Stomach (tissue), 9 donors: ENCODE measurements around the gene CEP295NL. TPM values are rescaled to one million over a fixed set of nuclear protein-coding genes. Genes with fewer than 3 reads are reported as not detected.
"Not testable (repeated sequence)": the region's sequence is repeated elsewhere in the genome, so short reads cannot be mapped to it uniquely, and the experiment has no call there.

Source experiments
- DNase-seq, 2 donors: peaks; one replicate each; pipeline versions ENCODE4 v3.0.0 to v3.0.0-alpha.2; 2013 to 2019
- H3K27ac ChIP-seq, 5 donors: fragments of 200-600 bp in 4 of 5; sonication (generic) in 4 of 5; one replicate each; pipeline ENCODE4 v1.5.1; 2013 to 2019; ENCODE audit warnings: mild to moderate bottlenecking in 1 of 5, moderate library complexity in 1 of 5
- H3K27me3 ChIP-seq, 3 donors: fragments of 200-600 bp; sonication (generic); one replicate each; pipeline ENCODE4 v1.5.1; 2017 to 2019; ENCODE audit warnings: mixed run types in 1 of 3
- H3K36me3 ChIP-seq, 4 donors: fragments of 200-600 bp; sonication (generic); 1 replicate in 3 of 4; 2 replicates in 1 of 4; pipeline ENCODE4 v1.5.1; 2016 to 2019
- H3K4me1 ChIP-seq, 4 donors: fragments of 200-600 bp; sonication (generic); one replicate each; pipeline ENCODE4 v1.5.1; 2016 to 2019
- H3K4me3 ChIP-seq, 4 donors: fragments of 200-600 bp; sonication (generic) in 3 of 4; one replicate each; pipeline ENCODE4 v1.5.1; 2016 to 2019; ENCODE audit warnings: mild to moderate bottlenecking in 1 of 4
- H3K9me3 ChIP-seq, 4 donors: fragments of 200-600 bp; sonication (generic); one replicate each; pipeline ENCODE4 v1.5.1; 2016 to 2019
- EP300 ChIP-seq: sonication (generic); formaldehyde crosslinking; IDR thresholded peaks from one replicate; pipeline ENCODE4 v1.6.1; 2017; ENCODE audit warnings: antibody characterized with exemption
- POLR2A ChIP-seq, 4 donors: fragments of 450-650 bp; IDR thresholded peaks; one replicate each; pipeline ENCODE4 v1.6.1; 2016; ENCODE audit warnings: antibody characterized with exemption in 4 of 4, control low read depth in 2 of 4, mild to moderate bottlenecking in 1 of 4, moderate library complexity in 1 of 4
- POLR2AphosphoS5 ChIP-seq, 3 donors: sonication (generic); formaldehyde crosslinking; IDR thresholded peaks; one replicate each; pipeline ENCODE4 v1.6.1; 2016; ENCODE audit warnings: antibody characterized with exemption in 3 of 3
- WGBS, 5 donors: extraction: QIAGEN DNeasy Blood & Tissue Kit in 3 of 5; methylation state at CpG; one replicate each; pipeline versions ENCODE4 v1.1.5 to v1.1.7; 2013 to 2018; 5-methylcytosine and 5-hydroxymethylcytosine counted together
- intact Hi-C: fragments of 100-400 bp; cut with DNase I; formaldehyde crosslinking; loops from one replicate; pipeline ENCODE4 v1.15.1; 2023; ENCODE audit warnings: low total_unique reads
- polyA plus RNA-seq, 3 donors: library from polyadenylated mRNA; stranded (reverse); fragments of 200-250 nt; gene quantifications; one replicate each; pipeline ENCODE4 v1.2.3, GENCODE V29; 2013
- total RNA-seq, 5 donors: library from RNA; depleted of rRNA; stranded (reverse); fragments of >200 nt; gene quantifications; one replicate each; pipeline versions ENCODE4 v1.1.0 to v1.2.3, GENCODE V29; 2014 to 2016
- TF ChIP-seq, protein P1 (sequence below), 7 experiments: fragments of 450-650 bp in 4 of 7; fragments of 200-600 bp in 3 of 7; sonication (generic) in 3 of 7; IDR thresholded peaks; one replicate each; pipeline ENCODE4 v1.5.1; 2016 to 2019; ENCODE audit warnings: antibody characterized with exemption in 7 of 7, control low read depth in 2 of 7, mild to moderate bottlenecking in 1 of 7
- donor health status: healthy with polysubstance abuse.
- donor health status: Bipolar disorder and iron deficiency.
- donor health status: healthy.

Gene CEP295NL
- total and polyA plus RNA-seq, 8 donors: 0.31 to 23.9 (median 5.8) TPM; not detected in 1

DNA sequence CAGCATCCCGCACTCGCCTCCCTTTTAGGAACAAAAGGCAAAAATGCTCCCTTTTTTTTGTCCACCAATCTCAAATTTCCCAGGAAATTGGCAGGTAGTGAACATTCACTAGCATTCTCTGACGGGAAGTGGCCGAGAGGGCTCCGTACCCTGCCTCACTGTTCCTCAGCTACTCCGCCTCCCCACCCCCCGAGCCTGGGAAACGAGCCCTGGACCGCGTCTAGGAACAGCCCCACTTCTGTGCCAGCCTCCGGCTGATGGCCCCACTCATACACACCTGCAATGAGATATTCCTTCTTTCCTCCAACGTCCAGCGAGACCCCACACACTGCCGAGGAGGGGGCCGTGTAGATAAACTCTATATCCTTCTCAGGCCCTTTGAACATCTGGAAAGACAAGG is 32.4 kb downstream of the CEP295NL start:
- Histone ChIP-seq H3K9me3 (no peaks in the 10 kb centered on the region), H3K4me3 (no peak overlapping the region), H3K36me3 (peaks cover 16 to 64% (median 58%) of the 10 kb centered on the region in 4 donors), H3K4me1 (peaks cover 16 to 43% (median 32%) of the 10 kb centered on the region in 4 donors), H3K27ac (no peak overlapping the region), H3K27me3 (no peaks in the 10 kb centered on the region)
- TF ChIP-seq, protein P1, sequence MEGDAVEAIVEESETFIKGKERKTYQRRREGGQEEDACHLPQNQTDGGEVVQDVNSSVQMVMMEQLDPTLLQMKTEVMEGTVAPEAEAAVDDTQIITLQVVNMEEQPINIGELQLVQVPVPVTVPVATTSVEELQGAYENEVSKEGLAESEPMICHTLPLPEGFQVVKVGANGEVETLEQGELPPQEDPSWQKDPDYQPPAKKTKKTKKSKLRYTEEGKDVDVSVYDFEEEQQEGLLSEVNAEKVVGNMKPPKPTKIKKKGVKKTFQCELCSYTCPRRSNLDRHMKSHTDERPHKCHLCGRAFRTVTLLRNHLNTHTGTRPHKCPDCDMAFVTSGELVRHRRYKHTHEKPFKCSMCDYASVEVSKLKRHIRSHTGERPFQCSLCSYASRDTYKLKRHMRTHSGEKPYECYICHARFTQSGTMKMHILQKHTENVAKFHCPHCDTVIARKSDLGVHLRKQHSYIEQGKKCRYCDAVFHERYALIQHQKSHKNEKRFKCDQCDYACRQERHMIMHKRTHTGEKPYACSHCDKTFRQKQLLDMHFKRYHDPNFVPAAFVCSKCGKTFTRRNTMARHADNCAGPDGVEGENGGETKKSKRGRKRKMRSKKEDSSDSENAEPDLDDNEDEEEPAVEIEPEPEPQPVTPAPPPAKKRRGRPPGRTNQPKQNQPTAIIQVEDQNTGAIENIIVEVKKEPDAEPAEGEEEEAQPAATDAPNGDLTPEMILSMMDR (IDR thresholded peaks at IDR 0.05): no peak
- TF ChIP-seq POLR2A (IDR thresholded peaks at IDR 0.05) (no peak), POLR2AphosphoS5 (IDR thresholded peaks at IDR 0.05) (no peak), EP300 (no peak)
- no peak for DNase-seq
- WGBS, 5 donors: 81 to 88% (median 85%) methylated on average over 15 of the region's 15 CpGs
- intact Hi-C loops: no loop called here

DNA sequence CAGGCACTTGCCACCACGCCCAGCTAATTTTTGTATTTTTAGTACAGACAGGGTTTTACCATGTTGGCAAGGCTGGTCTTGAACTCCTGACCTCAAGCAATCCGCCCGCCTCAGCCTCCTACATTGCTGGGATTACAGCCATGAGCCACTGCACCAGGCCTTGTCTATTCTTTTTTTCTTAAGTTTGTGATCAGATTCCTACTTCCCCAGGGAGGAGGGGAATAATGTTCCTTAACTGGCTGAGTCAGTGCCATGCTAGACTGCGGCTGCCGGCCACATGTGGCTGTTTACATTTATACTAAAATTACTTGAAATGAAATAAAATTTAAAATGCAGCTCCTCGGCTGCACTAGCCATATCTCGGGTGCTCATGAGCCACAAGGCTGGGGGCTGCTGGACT is 34.6 kb downstream of the CEP295NL start:
- intact Hi-C loops: loop anchor here (5.0 kb wide), 1 partner anchor 104 kb away; no protein-coding TSS in a partner anchor
- no peaks in the 10 kb centered on the region for H3K9me3 ChIP-seq
- peaks cover 11 to 37% (median 17%) of the 10 kb centered on the region in 4 donors for H3K4me1 ChIP-seq
- H3K27me3 ChIP-seq: no peaks in the 10 kb centered on the region
- H3K4me3 ChIP-seq: no peak overlapping the region
- DNase-seq: no peak
- H3K36me3 ChIP-seq: peaks cover 13 to 69% (median 60%) of the 10 kb centered on the region in 4 donors
- peak overlapping the region in 1 of 5 donors; percentile 10 for H3K27ac ChIP-seq
- TF ChIP-seq EP300 (no peak), POLR2AphosphoS5 (IDR thresholded peaks at IDR 0.05) (no peak), POLR2A (IDR thresholded peaks at IDR 0.05) (no peak)
- TF ChIP-seq, protein P1 (IDR thresholded peaks at IDR 0.05): no peak
- 70 to 88% (median 75%) methylated on average over 7 of the region's 7 CpGs for WGBS, 5 donors

DNA sequence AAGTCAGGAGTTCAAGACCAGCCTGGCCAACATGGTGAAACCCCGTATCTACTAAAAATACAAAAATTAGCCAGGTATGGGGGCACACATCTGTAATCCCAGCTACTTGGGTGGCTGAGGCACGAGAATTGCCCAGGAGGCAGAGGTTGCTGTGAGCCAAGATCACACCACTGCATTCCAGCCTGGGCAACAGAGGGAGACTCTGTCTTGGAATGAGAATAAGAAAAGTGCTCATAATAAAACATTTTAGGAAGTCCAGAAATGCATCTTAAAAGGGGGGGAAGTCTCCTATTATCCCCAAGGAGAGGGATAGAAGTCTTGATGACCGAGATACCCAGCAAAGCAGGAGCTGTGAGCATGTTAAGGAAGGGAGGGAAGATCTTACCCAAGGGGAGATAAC is 36.0 kb downstream of the CEP295NL start:
- WGBS, 5 donors: 78 to 89% (median 88%) methylated on average over 3 of the region's 3 CpGs
- not testable (repeated sequence) for H3K9me3 ChIP-seq, H3K27me3 ChIP-seq, DNase-seq, H3K4me3 ChIP-seq
- Histone ChIP-seq H3K36me3 (peaks cover 12 to 56% (median 47%) of the 10 kb centered on the region in 4 donors), H3K4me1 (peaks cover 11 to 47% (median 20%) of the 10 kb centered on the region in 4 donors), H3K27ac (peak overlapping the region in 2 of 5 donors; percentile 17 to 55)
- intact Hi-C loops: loop anchor here (5.0 kb wide), 1 partner anchor 105 kb away; no protein-coding TSS in a partner anchor

DNA sequence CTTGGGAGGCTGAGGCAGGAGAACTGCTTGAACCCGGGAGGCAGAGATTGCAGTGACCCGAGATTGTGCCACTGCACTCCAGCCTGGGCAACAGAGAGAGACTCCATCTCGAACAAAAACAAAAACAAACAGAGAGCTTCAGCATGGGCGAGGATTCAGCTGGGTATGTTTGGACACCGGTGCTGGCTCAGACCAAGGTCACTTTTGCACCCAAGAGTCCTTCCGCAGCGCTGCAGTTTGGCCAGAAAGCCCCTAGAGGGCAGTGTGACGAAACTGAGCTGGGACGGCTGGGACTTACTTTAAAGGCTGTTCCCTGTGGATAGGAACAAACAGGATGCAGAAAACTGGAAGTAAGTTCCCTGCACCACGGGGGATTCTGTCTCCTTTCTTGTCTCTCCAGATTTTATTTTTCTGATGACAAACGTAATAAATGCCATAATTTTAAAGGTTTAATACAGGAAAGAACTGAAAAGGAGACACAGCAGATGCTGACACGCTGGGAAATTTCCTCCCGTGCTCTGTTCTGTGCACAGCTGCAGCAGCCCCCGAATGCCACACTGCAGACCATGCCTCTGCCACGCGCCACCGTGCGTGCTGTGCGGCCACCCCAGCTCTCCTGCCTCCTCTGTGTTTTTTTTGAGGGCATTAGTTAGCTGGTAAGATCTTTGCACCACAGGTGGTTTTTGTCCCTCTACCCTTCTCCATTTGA is 37.2 kb downstream of the CEP295NL start:
- Histone ChIP-seq H3K36me3 (peaks cover 9 to 44% (median 36%) of the 10 kb centered on the region in 4 donors), H3K27me3 (no peaks in the 10 kb centered on the region), H3K4me3 (peak overlapping the region in 1 of 4 donors; percentile 24), H3K4me1 (peaks cover 11 to 59% (median 25%) of the 10 kb centered on the region in 4 donors), H3K9me3 (no peaks in the 10 kb centered on the region), H3K27ac (peak overlapping the region in 2 of 5 donors; percentile 17 to 55)
- 19 to 27% (median 25%) methylated on average over 19 of the region's 19 CpGs for WGBS, 5 donors
- peak; percentile 89 to 91 for DNase-seq
- TF ChIP-seq, protein P1 (IDR thresholded peaks at IDR 0.05): peak in 5 of 7 experiments; percentile 79 to 97 (median 90)
- TF ChIP-seq POLR2AphosphoS5 (IDR thresholded peaks at IDR 0.05) (peak in 1 of 3 donors; percentile 81), EP300 (no peak), POLR2A (IDR thresholded peaks at IDR 0.05) (no peak)
- intact Hi-C loops: loop anchor here (5.0 kb wide), 1 partner anchor 106 kb away; no protein-coding TSS in a partner anchor

DNA sequence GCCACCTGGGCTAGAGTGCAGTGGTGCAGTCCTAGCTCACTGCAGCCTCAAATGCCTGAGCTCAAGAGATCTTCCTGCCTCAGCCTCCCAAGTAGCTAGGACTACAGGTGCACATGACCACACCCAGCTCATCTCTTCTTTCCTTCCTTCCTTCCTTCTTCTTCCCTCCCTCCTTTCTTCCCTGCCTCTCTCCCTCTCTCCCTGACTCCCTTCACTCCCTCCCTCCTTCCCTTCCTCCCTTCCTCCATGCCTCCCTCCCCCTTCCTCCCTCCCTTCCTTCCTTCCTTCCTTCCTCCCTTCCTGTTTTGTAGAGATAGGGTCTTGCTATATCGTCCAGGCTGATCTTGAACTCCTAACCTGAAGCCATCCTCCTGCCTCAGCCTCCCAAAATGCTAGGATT is 38.9 kb downstream of the CEP295NL start:
- intact Hi-C loops: no loop called here
- Histone ChIP-seq H3K4me3 (no peak overlapping the region), H3K36me3 (peaks cover 5 to 31% (median 23%) of the 10 kb centered on the region in 4 donors), H3K9me3 (no peaks in the 10 kb centered on the region), H3K4me1 (peaks cover 11 to 59% (median 25%) of the 10 kb centered on the region in 4 donors), H3K27ac (peak overlapping the region in 3 of 5 donors; percentile 14 to 88 (median 86)), H3K27me3 (no peaks in the 10 kb centered on the region)
- DNase-seq: no peak
- WGBS, 5 donors: 50 to 71% (median 67%) methylated on average over 1 of the region's 1 CpG
- TF ChIP-seq POLR2AphosphoS5 (IDR thresholded peaks at IDR 0.05): no peak
- no peak for TF ChIP-seq POLR2A (IDR thresholded peaks at IDR 0.05)
